HL-60/S4 (cell line): ENCODE data around the gene TAS2R50.
"Not testable (repeated sequence)": the region's sequence is repeated elsewhere in the genome, so short reads cannot be mapped to it uniquely, and the experiment has no call there.

Experiments used
- in situ Hi-C: fragments of 300-500 bp; cut with MboI; formaldehyde crosslinking; loops from 2 replicates; pipeline ENCODE4 v1.14.3; 2022; ENCODE audit warnings: low sequenced_read_pairs

Gene TAS2R50, protein sequence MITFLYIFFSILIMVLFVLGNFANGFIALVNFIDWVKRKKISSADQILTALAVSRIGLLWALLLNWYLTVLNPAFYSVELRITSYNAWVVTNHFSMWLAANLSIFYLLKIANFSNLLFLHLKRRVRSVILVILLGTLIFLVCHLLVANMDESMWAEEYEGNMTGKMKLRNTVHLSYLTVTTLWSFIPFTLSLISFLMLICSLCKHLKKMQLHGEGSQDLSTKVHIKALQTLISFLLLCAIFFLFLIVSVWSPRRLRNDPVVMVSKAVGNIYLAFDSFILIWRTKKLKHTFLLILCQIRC

DNA sequence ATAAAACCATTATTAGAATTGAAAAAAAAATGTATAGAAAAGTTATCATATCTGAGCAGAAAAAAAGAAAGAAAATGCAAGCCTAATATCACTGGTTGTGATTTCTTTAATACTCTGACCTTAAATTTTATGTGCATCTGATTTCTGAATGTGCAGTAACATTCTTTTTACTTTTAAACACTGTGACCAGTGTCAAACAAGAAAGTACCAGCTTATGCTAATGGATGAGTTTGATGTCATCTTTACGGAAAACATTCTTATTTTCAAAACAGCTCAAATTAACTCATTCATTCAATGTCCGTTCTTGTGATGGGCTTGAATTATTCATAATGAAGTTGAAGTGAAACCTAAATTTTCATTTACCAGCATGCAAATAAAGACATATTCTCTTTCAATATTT, at the start of gene TAS2R50:
TAS2R50 (minus strand) TSS at position 101 of the 400 bp plus-strand sequence; CDS start at position 49, 52 bp downstream.
- in situ Hi-C loops = no loop called here

- in situ Hi-C loops = not testable (repeated sequence)
These were observed 47.2 kb upstream of the TAS2R50 start for GRCh38 chr12:11033959-11034358.

DNA sequence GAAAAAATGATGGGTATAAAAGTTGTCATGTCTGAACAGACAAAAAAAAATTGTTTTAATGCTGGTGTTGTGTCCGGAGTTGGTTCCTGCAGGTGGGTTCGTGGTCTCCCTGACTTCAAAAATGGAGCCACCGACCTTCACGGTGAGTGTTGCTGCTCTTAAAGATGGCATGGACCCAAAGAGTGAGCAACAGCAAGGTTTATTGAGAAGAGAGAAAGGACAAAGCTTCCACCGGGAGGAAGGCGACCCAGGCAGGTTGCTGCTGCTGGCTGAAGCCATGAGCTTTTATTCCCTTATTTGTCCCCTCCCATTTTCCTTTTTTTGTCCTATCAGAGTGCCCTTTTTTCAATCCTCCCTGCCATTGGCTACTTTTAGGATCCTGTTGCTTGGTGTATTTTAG, 44.6 kb upstream of the TAS2R50 start, which contains the start of gene TAS2R31:
TAS2R31 (minus strand) TSS at position 101 of the 400 bp plus-strand sequence; CDS start at position 29, 72 bp downstream.
- in situ Hi-C loops = no loop called here

GRCh38 chr12:11026118-11026517, 39.4 kb upstream of the TAS2R50 start:
- in situ Hi-C loops = no loop called here

DNA sequence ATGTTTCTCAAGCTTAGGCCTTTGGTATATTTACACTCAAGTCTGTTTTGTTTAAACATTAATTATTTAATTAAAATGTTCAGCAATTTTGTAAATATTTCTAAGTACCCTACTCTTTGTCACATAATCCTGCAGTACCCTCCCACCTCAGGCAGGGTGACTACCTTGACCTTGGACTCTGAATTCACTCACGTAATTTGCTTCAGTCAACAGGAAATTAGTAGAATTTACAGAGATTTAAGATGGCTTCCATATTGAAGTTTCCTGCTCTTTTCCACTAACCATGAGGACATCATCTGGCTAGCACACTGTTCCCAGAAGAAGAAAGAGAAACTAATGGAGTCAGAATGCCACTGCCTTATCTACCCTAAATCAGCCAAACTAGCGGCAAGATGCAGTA, 36.7 kb upstream of the TAS2R50 start:
- in situ Hi-C loops = no loop called here

GRCh38 chr12:11022520-11022919, 35.8 kb upstream of the TAS2R50 start, which contains the start of gene TAS2R19:
TSS of gene TAS2R19 (minus strand) at chr12:11022620. CDS start at chr12:11022571, 49 bp downstream.
- in situ Hi-C loops = no loop called here

- in situ Hi-C loops = loop anchor here (5.0 kb wide), 1 partner anchor 55 kb away; no protein-coding TSS in a partner anchor
These were observed 30.2 kb upstream of the TAS2R50 start for GRCh38 chr12:11016937-11017336.

DNA sequence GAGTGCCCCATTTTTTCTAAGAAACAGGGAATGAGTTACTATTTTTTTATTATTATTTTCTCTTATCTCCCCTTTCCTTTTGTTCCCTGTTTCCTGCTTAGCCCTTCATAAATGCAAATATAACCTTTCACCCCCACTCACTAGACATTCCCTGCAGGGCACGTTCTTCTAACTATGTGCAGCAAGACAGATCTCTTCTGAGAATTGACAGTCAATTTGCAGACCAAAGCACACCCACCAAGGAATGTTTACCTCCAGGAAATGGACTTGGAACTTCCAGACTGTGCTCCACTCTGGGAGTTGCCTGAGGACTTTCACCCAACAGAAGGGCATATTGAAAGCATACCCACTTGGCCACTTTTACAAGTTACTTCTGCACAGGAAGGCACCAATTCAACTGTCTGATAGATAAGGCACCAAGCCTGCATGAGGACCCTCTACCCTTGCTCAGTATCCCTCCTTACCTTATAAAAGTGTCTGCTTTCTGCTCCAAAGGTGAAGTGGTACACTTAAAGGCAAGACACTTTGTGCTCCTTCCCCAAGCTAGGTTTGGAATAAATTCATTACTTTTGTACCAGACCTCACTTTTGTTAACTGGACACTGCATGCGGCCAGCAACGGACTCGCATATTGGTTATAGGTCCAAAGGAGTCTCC, 29.2 kb upstream of the TAS2R50 start:
- in situ Hi-C loops = loop anchor here (5.0 kb wide), 1 partner anchor 56 kb away; no protein-coding TSS in a partner anchor

DNA sequence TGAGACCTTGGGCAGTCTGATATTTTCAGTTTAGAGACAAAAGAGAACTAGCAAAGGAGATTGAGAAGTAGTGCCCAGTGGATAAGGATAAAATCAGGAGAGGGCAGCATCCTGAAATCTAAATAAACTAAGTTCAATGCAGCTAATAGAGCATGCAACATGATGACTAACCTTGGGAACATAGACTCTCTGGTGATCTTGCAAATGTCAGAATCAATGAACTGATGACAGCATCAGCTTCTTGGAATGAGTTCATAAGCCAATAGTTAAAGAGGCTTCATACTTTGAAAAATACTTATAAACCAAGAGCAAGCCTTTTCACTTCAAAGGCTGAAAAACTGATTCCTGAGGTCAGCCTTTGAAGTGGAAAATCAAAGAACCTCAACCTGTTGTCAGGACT, 27.5 kb upstream of the TAS2R50 start:
- in situ Hi-C loops = no loop called here

GRCh38 chr12:11007608-11008007, 20.9 kb upstream of the TAS2R50 start:
- in situ Hi-C loops = no loop called here

- in situ Hi-C loops = no loop called here
These were observed 11.5 kb upstream of the TAS2R50 start, which contains the start of gene TAS2R20 for GRCh38 chr12:10998204-10998603. TSS of gene TAS2R20 (minus strand) at chr12:10998304. CDS start at chr12:10997875, 429 bp downstream.

- in situ Hi-C loops = no loop called here
These were observed 7.6 kb upstream of the TAS2R50 start for GRCh38 chr12:10994307-10994706.

- in situ Hi-C loops = no loop called here
These were observed 2.4 kb upstream of the TAS2R50 start for GRCh38 chr12:10989107-10989506.

DNA sequence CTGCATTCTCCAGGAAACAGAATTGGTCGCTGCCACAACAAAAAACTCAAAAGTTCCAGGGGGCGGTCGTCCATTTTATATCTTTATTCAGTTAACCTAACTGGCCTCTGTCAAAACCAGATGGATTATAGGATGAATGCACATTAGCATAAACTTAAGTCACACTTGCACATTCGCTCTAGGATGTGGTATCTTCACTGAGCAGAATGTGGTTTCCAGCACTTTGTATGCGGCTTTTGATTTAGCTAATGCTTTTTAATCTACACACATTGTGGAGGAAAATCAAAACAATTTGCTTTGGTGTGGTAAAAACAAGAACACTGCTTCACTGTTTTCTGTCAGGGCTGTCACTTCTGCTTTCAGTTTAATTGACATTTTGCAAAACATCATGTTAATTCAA, 4.5 kb downstream of the TAS2R50 start:
- in situ Hi-C loops = no loop called here

DNA sequence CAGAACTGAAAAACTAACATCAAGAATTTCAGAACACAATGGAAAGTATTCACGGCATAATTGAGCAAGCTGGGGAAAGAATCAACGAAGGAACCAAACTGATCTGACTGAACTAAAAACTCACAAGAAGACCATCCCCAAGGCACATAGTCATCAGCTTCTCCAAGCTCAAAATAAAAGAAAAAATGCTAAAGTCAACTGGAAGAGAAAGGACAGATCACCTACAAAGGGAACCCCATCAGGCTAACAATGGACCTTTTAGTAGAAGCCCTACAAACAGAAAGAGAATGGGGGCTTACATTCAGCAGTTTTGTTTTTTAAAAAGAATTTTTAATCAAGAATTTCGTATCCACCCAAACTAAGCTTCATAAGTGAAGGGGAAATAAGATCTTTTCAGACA, 11.7 kb downstream of the TAS2R50 start:
- in situ Hi-C loops = no loop called here

GRCh38 chr12:10968765-10969456, 17.8 kb downstream of the TAS2R50 start:
- in situ Hi-C loops = no loop called here

DNA sequence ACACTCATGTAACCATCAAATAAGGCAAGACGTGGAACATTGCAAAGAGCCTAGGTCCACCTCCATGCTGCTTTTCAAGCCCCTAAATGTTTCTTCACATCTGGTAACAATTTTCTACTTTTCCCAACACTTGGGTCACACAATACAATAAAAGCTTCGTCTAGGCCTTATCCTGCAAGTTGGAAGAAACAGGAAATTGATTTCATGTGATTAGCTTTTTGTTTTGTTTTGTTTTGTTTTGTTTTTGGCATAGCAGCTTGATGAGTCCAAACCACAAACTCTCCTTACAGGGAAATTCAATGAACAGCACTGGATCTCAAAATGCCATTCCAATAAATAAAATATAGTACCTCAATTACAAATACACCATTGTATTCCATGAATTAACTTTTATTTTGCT, 19.3 kb downstream of the TAS2R50 start:
- in situ Hi-C loops = no loop called here

- in situ Hi-C loops = no loop called here
These were observed 20.4 kb downstream of the TAS2R50 start for GRCh38 chr12:10966314-10966713.

GRCh38 chr12:10965476-10965875, 21.2 kb downstream of the TAS2R50 start:
- in situ Hi-C loops = no loop called here

DNA sequence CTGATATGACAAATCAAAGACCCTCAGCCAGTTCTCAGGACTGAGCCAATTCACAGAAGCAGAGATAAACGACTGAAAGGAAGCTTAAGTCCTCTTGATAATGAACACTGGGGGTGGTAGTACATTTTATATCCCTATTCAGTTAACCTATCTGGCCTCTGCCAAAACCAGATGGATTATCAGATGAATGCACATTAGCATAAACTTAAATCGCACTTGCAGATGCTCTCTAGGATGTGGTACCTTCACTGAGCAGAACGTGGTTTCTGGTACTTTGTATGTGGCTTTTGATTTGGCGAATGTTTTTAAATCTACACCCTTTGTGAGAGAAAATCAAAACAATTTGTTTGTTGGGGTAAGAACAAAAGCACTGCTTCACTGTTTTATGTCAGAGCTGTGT, 26.5 kb downstream of the TAS2R50 start:
- in situ Hi-C loops = no loop called here

- in situ Hi-C loops = no loop called here
These were observed 26.9 kb downstream of the TAS2R50 start for GRCh38 chr12:10959804-10960203.
